GM12801 (cell line): ENCODE measurements around the gene PSMD9.

Experiments used
- TF ChIP-seq, protein P1 (sequence below): IDR thresholded peaks from one replicate; pipeline ENCODE4 v1.5.1; 2011; ENCODE audit warnings: control low read depth; ENCODE audit not compliant: insufficient read length; ENCODE audit errors: extremely low read depth

The PSMD9 gene

DNA sequence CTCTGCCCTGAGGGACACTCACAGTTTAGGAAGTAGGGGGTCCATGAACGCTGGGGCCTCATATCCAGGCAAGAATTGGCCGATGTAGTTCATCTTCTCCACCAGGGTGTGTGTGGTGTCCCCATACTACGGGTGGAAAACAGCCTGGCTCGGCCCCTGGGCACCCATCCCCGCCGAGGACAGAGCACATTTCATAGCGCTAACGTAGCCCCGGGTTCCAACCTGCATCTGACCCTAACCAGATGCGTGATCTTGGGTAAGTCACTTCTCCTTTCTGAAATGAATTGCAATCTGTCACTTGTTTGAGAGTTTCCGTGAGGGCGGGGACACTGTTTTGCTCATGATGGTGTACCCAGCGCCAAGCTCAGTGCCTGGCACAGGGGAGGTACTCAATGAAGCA is 38.9 kb upstream of the PSMD9 start:
- TF ChIP-seq, protein P1, sequence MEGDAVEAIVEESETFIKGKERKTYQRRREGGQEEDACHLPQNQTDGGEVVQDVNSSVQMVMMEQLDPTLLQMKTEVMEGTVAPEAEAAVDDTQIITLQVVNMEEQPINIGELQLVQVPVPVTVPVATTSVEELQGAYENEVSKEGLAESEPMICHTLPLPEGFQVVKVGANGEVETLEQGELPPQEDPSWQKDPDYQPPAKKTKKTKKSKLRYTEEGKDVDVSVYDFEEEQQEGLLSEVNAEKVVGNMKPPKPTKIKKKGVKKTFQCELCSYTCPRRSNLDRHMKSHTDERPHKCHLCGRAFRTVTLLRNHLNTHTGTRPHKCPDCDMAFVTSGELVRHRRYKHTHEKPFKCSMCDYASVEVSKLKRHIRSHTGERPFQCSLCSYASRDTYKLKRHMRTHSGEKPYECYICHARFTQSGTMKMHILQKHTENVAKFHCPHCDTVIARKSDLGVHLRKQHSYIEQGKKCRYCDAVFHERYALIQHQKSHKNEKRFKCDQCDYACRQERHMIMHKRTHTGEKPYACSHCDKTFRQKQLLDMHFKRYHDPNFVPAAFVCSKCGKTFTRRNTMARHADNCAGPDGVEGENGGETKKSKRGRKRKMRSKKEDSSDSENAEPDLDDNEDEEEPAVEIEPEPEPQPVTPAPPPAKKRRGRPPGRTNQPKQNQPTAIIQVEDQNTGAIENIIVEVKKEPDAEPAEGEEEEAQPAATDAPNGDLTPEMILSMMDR, result no peak

DNA sequence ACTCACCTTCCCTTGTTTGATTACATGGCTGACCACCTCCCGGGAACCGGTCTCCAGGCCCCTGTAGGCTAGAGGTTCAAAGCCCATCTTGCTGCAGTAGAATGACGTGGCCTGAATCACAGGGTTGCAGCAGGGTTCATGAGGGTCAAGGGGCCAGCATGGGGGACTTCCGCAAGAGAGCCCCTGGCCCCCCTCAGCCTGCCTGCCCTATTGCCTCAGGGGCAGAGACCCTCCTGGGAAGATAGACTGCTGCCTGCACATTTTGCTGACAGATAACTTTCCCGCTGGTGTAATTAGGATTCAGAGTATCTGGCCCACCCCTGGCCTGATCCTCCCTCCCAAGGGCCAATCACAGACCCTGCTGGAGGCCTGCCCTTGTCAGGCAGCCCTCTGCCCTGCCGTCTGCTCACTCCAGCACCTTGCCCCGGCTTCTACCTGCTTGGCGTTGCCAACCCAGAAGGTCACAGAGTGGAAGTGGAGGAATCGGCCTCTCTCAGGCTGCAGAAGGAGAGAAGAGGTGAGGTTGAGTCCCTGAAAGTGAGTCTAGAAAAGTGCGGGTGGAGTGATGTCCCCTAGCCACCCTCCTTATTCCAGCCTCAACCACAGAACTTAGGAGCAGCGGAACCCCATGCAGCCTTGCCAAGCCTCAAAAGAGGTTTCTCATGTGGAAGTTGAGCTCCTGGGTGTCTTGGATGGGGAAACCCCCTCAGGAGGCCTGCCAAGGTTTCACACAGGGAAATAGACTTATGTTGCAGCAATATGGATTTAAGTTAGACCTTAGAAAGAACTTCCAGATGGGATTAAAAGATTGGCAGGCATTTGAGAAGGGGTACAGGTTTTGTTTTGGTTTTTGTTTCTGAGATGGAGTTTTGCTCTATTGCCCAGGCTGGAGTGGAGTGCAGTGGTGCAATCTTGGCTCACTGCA is 31.0 kb upstream of the PSMD9 start:
- TF ChIP-seq, protein P1, result no peak

DNA sequence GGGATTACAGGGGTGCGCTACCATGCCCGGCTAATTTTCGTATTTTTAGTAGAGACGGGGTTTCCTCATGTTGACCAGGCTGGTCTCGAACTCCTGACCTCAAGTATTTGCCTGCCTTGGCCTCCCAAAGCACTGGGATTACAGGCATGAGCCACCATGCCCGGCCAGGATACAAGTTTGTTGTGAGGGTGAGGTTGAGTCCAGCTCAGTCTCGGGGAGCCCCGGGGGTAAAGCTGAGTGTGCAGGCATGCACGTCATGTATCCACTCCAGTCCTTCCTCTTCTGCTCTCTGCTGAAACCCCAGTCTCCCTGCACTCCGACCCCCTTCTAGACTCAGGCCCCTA is 30.3 kb upstream of the PSMD9 start:
- TF ChIP-seq, protein P1, result no peak

DNA sequence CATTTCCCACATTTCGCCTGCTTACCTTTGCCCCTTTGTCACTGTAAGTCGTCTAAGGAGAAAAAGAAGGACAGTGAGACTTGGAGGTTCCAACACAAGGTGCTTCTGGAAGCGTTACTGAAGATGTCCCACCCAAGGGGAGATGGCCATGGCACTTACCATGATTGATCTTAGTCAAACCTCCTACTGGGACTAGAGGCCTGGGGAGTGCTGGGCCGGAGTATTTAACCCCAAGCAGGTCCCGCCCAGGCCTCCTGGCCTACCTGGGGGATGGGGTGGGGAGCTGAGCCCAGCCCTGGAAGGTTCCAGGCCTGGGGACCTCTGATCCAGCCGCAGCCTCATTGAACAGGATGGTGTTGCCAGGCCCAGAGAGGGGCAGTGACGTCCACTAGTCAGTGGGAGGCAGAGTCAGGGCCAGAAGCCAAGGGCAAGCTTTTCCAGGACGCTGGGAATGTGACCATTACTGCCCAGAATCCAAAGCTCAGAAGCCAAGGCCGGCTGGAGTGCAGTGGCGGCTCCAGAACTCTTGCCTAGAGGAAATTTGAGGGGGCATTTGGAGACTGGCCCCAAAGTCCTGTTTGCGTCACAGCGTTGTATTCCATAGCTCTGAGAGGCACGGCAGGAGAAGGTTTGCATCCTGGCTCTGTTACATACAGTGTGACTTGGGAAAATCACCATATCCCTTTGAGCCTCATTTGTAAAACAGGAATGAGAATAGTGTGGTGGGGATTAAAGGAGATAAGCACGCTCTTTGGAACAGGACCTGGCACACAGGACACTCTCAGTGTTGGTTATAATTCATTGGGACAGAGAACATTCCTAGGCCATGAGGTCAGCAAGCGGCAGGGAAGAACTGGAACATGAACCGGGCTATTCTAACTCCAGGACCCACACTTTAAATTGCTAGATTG is 29.7 kb upstream of the PSMD9 start, which contains the start of gene HPD:
Gene HPD (minus strand): TSS at position 198 of the 911 bp plus-strand sequence. CDS start 36 bp downstream, at position 162.
- TF ChIP-seq, protein P1, result no peak

DNA sequence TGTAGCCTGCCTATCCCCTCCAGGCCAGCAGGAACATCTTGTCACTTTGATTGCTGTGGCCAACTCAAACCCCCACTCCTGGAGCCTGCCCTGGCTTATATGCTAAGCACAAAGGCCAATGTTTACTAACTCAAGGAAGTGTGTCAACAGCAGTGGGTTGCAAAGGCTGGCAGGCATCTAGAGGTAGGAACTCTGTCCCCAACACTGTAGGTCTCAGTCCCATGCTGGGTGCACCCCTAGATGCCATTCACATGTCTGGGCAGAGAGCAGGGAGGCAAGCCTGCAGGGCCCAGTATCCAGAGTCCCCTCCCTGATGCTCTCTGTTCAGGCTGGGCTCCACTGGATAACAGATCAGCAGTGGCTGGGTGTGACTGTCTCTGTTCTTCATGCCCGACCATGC is 28.3 kb upstream of the PSMD9 start:
- TF ChIP-seq, protein P1, result no peak

DNA sequence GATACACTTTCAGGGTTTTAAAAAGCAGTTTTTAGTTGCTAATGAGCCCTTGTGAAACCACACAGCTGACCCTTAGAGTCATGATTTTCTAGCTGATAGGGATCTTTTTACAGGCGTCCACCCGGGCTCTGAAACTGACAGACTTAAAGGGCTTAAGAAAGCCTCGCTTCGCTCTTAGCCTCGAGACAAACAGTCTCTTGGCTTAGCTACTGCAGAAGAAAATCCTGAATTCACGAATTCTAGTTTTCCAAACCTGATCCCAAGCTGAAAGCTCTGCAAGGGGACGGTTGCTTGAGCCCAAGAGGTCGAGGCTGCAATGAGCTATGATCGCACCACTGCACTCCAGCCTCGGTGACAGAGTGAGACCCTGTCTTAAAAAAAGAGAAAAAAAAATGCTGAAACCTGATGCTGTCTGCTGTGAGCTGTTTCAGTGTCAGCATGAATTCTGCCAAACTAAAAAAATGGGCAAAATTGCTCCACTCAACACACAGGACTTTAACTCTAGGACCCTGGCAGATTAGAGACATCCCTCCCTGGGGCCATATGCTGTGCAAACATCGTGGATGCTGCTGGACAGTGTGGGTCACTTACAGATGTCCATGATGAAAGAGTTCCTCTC is 26.8 kb upstream of the PSMD9 start:
- TF ChIP-seq, protein P1, result no peak

DNA sequence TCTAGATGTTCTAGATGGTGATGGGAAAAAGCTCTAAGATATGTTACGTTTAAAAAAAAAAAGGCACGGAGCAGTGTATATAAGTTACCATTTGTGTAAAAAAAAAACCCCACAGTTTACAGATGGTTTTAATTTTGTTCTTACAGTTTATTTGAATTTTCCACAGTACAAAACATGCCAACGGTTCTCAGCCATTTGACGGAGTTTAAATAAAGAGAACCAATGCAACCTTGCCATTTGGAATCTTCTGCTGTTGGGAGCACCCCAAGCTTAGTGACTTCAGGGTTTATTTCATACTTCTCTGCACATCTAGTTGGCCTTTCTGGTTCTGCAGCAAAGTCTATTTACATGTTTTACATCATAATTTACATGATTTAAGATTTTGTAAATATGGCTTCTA is 22.3 kb upstream of the PSMD9 start:
- TF ChIP-seq, protein P1, result no peak
